ENCODE results near the gene PCSK2. TPM values are rescaled to one million over a fixed set of nuclear protein-coding genes. Genes with fewer than 3 reads are reported as not detected.
A peak's percentile ranks its signal among the peaks of the same experiment; 100 is the strongest.

The PCSK2 gene
- total RNA-seq, 6 experiments from 2014 or later, result not detected

DNA sequence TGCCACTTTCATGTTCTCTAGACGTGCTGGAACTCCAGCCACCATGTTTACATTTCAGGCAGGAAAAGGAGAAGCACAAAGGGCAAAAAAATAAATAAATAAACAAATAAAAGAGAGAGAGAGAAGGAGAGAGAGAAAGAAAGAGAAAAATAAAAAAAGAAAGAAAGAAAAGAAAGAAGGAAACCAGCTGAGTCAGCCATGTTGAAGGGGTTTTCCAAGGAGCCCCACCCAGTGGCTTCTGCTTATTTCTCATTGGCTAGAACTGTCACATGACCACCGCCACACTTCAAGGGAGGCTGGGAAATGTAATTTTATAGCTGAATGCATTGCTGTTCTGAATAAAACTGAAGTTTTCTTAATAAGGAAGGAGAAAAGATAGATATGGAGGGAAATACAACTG, 233.3 kb downstream of the PCSK2 start:
- peaks cover 9% of the 10 kb centered on the region for H3K4me1 Mint-ChIP-seq (ENCODE audit: low read depth)
- no peaks in the 10 kb centered on the region for H3K36me3 Mint-ChIP-seq (ENCODE audit: low read depth)
- TF ChIP-seq, protein P1, sequence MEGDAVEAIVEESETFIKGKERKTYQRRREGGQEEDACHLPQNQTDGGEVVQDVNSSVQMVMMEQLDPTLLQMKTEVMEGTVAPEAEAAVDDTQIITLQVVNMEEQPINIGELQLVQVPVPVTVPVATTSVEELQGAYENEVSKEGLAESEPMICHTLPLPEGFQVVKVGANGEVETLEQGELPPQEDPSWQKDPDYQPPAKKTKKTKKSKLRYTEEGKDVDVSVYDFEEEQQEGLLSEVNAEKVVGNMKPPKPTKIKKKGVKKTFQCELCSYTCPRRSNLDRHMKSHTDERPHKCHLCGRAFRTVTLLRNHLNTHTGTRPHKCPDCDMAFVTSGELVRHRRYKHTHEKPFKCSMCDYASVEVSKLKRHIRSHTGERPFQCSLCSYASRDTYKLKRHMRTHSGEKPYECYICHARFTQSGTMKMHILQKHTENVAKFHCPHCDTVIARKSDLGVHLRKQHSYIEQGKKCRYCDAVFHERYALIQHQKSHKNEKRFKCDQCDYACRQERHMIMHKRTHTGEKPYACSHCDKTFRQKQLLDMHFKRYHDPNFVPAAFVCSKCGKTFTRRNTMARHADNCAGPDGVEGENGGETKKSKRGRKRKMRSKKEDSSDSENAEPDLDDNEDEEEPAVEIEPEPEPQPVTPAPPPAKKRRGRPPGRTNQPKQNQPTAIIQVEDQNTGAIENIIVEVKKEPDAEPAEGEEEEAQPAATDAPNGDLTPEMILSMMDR (IDR thresholded peaks at IDR 0.05), result no peak
- peak overlapping the region; percentile 67 for H3K4me3 Mint-ChIP-seq
- peaks cover 3% of the 10 kb centered on the region for H3K27me3 Mint-ChIP-seq (ENCODE audit: insufficient read depth)
- H3K27ac Mint-ChIP-seq, result no peak overlapping the region
- no peak for DNase-seq
- no peaks in the 10 kb centered on the region for H3K9me3 Mint-ChIP-seq

DNA sequence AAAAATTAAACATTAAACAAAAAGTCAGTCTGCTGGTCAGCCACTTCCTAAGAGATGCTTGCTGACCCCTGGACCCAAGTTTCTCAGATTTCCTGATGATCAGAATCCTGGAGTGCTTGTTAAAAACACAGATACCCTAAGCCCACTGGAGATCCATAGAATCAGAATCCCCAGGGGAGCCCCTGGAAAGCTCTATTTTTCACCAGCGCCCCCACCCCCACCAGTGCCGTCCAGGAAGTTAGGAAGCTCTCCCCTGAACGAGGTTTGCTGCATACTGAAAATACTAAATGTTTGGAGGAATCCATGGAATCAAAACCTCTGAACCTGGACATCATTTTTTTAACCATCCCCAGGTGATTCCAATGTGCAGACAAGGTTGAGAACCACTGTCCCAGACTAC, 235.1 kb downstream of the PCSK2 start:
- Mint-ChIP-seq H3K27me3 (ENCODE audit: insufficient read depth) (peaks cover 2% of the 10 kb centered on the region), H3K27ac (no peak overlapping the region)
- TF ChIP-seq, protein P1 (IDR thresholded peaks at IDR 0.05), result no peak

DNA sequence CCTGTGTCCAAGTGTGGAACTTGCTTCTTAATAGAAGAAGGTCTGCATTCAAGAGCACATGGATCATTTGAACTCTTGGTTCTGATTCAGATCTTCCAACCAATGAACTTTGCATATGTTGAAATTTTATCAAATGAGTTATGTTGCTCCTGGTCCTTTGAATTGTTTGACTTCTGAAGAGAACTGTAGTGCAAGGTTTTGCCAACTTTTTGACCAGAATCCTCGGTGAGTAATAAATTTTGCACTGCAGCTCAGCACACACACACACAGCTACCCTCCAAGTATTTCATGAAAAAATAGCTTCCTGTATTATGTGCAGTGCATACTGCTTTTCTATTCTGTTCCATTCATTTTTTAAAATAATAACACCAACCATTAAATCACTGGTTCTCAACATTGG, 236.9 kb downstream of the PCSK2 start:
- TF ChIP-seq, protein P1 (IDR thresholded peaks at IDR 0.05), result no peak
- H3K9me3 Mint-ChIP-seq, result no peaks in the 10 kb centered on the region
- H3K4me3 Mint-ChIP-seq, result no peak overlapping the region
- no peaks in the 10 kb centered on the region for H3K36me3 Mint-ChIP-seq (ENCODE audit: low read depth)
- H3K27me3 Mint-ChIP-seq (ENCODE audit: insufficient read depth), result peaks cover 2% of the 10 kb centered on the region
- H3K27ac Mint-ChIP-seq, result no peak overlapping the region
- no peaks in the 10 kb centered on the region for H3K4me1 Mint-ChIP-seq (ENCODE audit: low read depth)
- no peak for DNase-seq

More for the DNA sequence above, 235.1 kb downstream of the PCSK2 start:
- H3K9me3 Mint-ChIP-seq, result no peaks in the 10 kb centered on the region
- no peak overlapping the region for H3K4me3 Mint-ChIP-seq
- H3K4me1 Mint-ChIP-seq (ENCODE audit: low read depth), result peaks cover 9% of the 10 kb centered on the region
- H3K36me3 Mint-ChIP-seq (ENCODE audit: low read depth), result no peaks in the 10 kb centered on the region
- DNase-seq, result no peak

DNA sequence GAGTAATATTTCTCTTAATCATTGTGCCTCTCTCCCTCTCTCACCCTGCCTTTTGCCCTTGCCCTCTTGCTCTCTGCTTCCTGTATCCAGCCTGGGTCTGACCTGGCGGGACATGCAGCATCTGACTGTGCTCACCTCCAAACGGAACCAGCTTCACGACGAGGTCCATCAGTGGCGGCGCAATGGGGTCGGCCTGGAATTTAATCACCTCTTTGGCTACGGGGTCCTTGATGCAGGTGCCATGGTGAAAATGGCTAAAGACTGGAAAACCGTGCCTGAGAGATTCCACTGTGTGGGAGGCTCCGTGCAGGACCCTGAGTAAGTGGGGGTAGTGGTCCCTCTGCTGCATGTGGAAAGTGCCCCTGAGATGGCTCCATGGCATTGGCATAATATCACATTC, 238.4 kb downstream of the PCSK2 start:
- Mint-ChIP-seq H3K27ac (no peak overlapping the region), H3K9me3 (no peaks in the 10 kb centered on the region), H3K4me1 (ENCODE audit: low read depth) (no peaks in the 10 kb centered on the region), H3K27me3 (ENCODE audit: insufficient read depth) (peaks cover 4% of the 10 kb centered on the region), H3K4me3 (no peak overlapping the region), H3K36me3 (ENCODE audit: low read depth) (no peaks in the 10 kb centered on the region)
- no peak for DNase-seq
- TF ChIP-seq, protein P1 (IDR thresholded peaks at IDR 0.05), result no peak

DNA sequence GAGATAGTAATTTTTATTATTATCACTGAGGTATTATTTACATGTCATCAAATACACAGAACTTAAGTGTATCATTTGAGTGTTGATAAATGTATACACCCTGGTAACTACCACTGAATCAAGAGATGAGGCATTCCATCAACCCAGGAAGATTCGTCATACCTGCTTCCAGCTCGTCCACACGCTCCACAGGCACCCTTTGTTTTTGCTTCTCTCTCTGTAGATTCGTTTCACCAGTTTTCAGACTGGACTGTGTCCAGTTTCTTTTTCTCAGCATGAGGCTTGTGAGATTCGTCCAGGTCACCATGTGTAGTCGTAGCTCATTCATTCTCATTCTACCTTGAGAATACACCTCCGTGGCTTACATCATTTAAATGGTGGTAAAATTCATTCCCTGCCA, 239.8 kb downstream of the PCSK2 start:
- TF ChIP-seq, protein P1 (IDR thresholded peaks at IDR 0.05), result no peak
- Mint-ChIP-seq H3K4me3 (no peak overlapping the region), H3K27me3 (ENCODE audit: insufficient read depth) (peaks cover 7% of the 10 kb centered on the region), H3K9me3 (no peaks in the 10 kb centered on the region), H3K36me3 (ENCODE audit: low read depth) (no peaks in the 10 kb centered on the region), H3K4me1 (ENCODE audit: low read depth) (no peaks in the 10 kb centered on the region), H3K27ac (no peak overlapping the region)
- DNase-seq, result no peak

DNA sequence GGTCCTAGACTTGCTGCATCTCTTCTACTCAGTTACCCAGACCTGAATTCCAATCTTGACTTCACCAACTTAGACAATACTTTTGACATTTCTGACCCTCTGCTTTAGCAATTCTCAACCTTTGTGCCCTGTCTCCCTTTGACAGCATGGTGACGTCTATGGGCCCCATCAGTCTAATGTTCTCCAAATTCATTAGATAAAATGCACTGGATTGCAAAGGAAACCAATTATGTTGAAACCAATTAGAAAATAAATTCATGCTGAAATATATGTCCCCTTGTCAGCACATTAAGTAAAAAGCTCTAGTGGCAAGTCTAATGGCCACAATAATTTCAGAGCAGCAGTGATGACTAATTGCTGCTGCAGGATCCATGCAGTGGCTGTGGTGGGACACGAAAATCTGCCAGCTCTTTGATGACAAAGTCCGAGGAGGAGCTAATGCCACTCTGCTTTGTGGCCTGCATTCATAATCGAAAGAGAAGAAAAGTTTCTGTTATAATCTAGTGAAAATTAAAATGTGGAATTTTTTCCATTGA, 240.3 kb downstream of the PCSK2 start:
- Mint-ChIP-seq H3K4me1 (ENCODE audit: low read depth) (no peaks in the 10 kb centered on the region), H3K9me3 (no peaks in the 10 kb centered on the region), H3K4me3 (no peak overlapping the region), H3K27ac (no peak overlapping the region), H3K36me3 (ENCODE audit: low read depth) (no peaks in the 10 kb centered on the region), H3K27me3 (ENCODE audit: insufficient read depth) (peaks cover 7% of the 10 kb centered on the region)
- TF ChIP-seq, protein P1 (IDR thresholded peaks at IDR 0.05), result no peak
- DNase-seq, result no peak

Measured in HFFc6 (cell line).